GM18867 (cell line): ENCODE measurements around the gene SAP30BP.

Experiments used
- ATAC-seq: cut with Tn5 transposase; IDR thresholded peaks from one replicate; pipeline ENCODE4 v1.9.1; 2021; ENCODE audit warnings: mild to moderate bottlenecking, moderate library complexity; ENCODE audit not compliant: unreplicated experiment

The SAP30BP gene

GRCh38 chr17:75646638-75646992 is 20.5 kb upstream of the SAP30BP start:
- no peak for ATAC-seq

- no peak for ATAC-seq
Measured at GRCh38 chr17:75647061-75647460, 20.1 kb upstream of the SAP30BP start.

- no peak for ATAC-seq
Measured at GRCh38 chr17:75647921-75648320, 19.2 kb upstream of the SAP30BP start.

GRCh38 chr17:75649687-75650086 is 17.5 kb upstream of the SAP30BP start:
- no peak for ATAC-seq

- ATAC-seq: no peak
Measured at GRCh38 chr17:75650874-75651273, 16.3 kb upstream of the SAP30BP start.

GRCh38 chr17:75652341-75652740 is 14.8 kb upstream of the SAP30BP start:
- no peak for ATAC-seq

- no peak for ATAC-seq
Measured at GRCh38 chr17:75652934-75653549, 14.1 kb upstream of the SAP30BP start.

- ATAC-seq: no peak
Measured at GRCh38 chr17:75654176-75654575, 13.0 kb upstream of the SAP30BP start.

GRCh38 chr17:75658237-75658636 is 8.9 kb upstream of the SAP30BP start:
- ATAC-seq: no peak

- no peak for ATAC-seq
Measured at GRCh38 chr17:75661531-75661930, 5.6 kb upstream of the SAP30BP start.

GRCh38 chr17:75662511-75662910 is 4.6 kb upstream of the SAP30BP start:
- no peak for ATAC-seq

- ATAC-seq: peak; percentile 51
Measured at GRCh38 chr17:75664099-75664549, 3.0 kb upstream of the SAP30BP start.

- ATAC-seq: no peak
Measured at GRCh38 chr17:75665981-75666380, 1.2 kb upstream of the SAP30BP start.

- ATAC-seq: no peak
Measured at GRCh38 chr17:75667825-75668224, 687 bp downstream of the SAP30BP start.

GRCh38 chr17:75668489-75668888 is 1.4 kb downstream of the SAP30BP start:
- no peak for ATAC-seq

GRCh38 chr17:75670868-75671267 is 3.7 kb downstream of the SAP30BP start:
- no peak for ATAC-seq

- no peak for ATAC-seq
Measured at GRCh38 chr17:75672011-75672410, 4.9 kb downstream of the SAP30BP start.

GRCh38 chr17:75673487-75673886 is 6.3 kb downstream of the SAP30BP start:
- ATAC-seq: no peak

GRCh38 chr17:75676461-75676860 is 9.3 kb downstream of the SAP30BP start:
- no peak for ATAC-seq

GRCh38 chr17:75679706-75680211 is 12.6 kb downstream of the SAP30BP start:
- ATAC-seq: no peak

- no peak for ATAC-seq
Measured at GRCh38 chr17:75680431-75680830, 13.3 kb downstream of the SAP30BP start.

- no peak for ATAC-seq
Measured at GRCh38 chr17:75681289-75681688, 14.2 kb downstream of the SAP30BP start.

GRCh38 chr17:75683583-75683982 is 16.4 kb downstream of the SAP30BP start:
- ATAC-seq: no peak
